Esophagus muscularis mucosa (tissue), 3 donors: ENCODE measurements around the gene CDCP2.
"Not testable (repeated sequence)": the region's sequence is repeated elsewhere in the genome, so short reads cannot be mapped to it uniquely, and the experiment has no call there.

Experiments used
- POLR2A ChIP-seq: fragments of 450-650 bp; IDR thresholded peaks from one replicate; pipeline ENCODE4 v1.6.1; 2017; ENCODE audit warnings: antibody characterized with exemption, moderate library complexity, mild to moderate bottlenecking, low read depth
- POLR2AphosphoS5 ChIP-seq, 2 donors: sonication (generic); formaldehyde crosslinking; IDR thresholded peaks; one replicate each; pipeline ENCODE4 v1.6.1; 2017; ENCODE audit warnings: antibody characterized with exemption in 2 of 2
- TF ChIP-seq, protein P1 (sequence below), 3 experiments: fragments of 200-600 bp in 2 of 3; fragments of 450-650 bp in 1 of 3; sonication (generic) in 2 of 3; IDR thresholded peaks; one replicate each; pipeline ENCODE4 v1.5.1; 2017 to 2019; ENCODE audit warnings: antibody characterized with exemption in 3 of 3, mild to moderate bottlenecking in 2 of 3, moderate library complexity in 1 of 3

DNA sequence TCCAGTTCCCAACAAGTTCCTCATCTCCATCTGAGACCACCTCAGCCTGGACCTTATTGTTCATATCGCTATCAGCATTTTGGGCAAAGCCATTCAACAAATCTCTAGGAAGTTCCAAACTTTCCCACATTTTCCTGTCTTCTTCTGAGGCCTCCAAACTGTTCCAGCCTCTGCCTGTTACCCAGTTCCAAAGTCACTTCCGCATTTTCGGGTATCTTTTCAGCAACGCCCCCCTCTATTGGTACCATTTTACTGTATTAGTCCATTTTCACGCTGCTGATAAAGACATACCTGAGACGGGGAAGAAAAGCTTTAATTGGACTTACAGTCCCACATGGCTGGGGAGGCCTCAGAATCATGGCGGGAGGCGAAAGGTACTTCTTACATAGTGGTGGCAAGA lies 13.6 kb upstream of the CDCP2 start:
- TF ChIP-seq, protein P1, sequence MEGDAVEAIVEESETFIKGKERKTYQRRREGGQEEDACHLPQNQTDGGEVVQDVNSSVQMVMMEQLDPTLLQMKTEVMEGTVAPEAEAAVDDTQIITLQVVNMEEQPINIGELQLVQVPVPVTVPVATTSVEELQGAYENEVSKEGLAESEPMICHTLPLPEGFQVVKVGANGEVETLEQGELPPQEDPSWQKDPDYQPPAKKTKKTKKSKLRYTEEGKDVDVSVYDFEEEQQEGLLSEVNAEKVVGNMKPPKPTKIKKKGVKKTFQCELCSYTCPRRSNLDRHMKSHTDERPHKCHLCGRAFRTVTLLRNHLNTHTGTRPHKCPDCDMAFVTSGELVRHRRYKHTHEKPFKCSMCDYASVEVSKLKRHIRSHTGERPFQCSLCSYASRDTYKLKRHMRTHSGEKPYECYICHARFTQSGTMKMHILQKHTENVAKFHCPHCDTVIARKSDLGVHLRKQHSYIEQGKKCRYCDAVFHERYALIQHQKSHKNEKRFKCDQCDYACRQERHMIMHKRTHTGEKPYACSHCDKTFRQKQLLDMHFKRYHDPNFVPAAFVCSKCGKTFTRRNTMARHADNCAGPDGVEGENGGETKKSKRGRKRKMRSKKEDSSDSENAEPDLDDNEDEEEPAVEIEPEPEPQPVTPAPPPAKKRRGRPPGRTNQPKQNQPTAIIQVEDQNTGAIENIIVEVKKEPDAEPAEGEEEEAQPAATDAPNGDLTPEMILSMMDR (IDR thresholded peaks at IDR 0.05) = not testable (repeated sequence)
- not testable (repeated sequence) for TF ChIP-seq POLR2A; POLR2AphosphoS5 (IDR thresholded peaks at IDR 0.05)
